ENCODE data around the gene EXOC2.

EXOC2 gene

DNA sequence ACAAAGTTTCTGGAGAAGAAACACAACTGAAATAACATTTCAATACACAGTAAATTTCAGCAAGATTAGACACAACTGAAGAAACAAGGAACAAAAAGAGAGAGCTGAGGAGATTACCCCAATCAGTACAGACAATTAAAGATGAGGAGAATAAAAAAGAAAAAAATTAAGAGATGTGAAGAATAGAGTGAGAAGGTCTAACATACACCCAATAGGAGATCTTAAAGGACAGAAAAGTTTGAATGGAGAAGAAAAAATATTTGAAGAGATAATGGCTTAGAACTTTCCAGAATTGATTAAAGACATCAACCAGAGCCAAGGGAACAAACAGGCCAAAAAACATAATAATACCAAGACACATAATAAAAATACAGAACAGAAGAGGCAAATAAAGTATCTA lies 152.4 kb downstream of the EXOC2 start:
- no peak for DNase-seq (ENCODE audit: low read depth in 2 of 3, low spot score in 2 of 3)

DNA sequence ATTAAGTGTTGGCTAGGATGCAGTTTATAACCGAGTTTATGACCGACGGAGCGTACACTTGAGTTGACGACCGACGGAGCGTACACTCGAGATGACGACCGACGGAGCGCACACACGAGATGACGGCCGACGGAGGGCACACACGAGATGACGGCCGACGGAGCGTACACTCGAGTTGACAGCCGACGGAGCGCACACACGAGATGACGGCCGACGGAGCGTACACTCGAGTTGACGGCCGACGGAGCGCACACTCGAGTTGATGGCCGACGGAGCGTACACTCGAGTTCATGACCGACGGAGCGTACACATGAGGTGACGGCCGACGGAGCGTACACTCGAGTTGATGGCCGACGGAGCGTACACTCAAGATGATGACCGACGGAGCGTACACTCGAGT lies 155.8 kb downstream of the EXOC2 start:
- no peak for DNase-seq (ENCODE audit: low read depth in 2 of 3, low spot score in 2 of 3)

DNA sequence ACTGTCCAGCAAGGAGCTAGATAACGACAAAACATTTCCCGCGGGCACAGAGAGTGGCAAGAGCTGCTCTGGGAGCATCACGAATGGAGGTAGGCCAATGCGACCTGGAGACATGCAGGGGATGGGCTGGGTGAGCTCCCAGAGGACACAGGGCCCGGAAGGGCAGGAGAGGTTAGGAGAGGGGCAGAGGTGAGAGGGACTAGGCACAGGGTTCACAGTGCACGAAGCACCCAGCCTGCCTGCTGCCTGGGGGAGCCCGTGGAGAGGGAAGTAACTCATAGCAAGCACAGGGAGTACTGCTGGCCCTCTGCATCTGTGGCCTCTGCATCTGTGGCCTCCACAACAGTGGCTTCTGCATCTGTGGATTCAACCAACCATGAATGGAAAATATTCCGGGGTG lies 162.5 kb downstream of the EXOC2 start:
- no peak for DNase-seq (ENCODE audit: low read depth in 2 of 3, low spot score in 2 of 3)

DNA sequence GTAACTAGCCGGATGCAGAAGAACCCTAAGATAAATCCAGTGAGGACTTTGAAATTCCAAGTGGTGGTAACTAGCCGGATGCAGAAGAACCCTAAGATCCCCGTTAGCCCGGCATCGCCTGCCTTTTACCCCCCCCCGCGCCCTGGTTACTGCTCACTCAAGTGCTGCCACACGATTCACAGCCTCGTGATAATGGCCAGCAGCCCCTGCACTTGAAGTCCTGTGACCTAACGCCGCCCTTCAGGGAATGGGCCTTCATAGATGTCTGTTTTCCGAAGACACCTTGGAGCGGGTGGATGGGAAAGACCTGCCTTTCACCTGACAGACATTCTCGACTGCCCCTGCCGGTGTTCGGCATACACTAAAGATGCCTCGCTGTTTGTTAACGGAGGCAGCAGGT lies 163.9 kb downstream of the EXOC2 start:
- DNase-seq (ENCODE audit: low read depth in 2 of 3, low spot score in 2 of 3): no peak

DNA sequence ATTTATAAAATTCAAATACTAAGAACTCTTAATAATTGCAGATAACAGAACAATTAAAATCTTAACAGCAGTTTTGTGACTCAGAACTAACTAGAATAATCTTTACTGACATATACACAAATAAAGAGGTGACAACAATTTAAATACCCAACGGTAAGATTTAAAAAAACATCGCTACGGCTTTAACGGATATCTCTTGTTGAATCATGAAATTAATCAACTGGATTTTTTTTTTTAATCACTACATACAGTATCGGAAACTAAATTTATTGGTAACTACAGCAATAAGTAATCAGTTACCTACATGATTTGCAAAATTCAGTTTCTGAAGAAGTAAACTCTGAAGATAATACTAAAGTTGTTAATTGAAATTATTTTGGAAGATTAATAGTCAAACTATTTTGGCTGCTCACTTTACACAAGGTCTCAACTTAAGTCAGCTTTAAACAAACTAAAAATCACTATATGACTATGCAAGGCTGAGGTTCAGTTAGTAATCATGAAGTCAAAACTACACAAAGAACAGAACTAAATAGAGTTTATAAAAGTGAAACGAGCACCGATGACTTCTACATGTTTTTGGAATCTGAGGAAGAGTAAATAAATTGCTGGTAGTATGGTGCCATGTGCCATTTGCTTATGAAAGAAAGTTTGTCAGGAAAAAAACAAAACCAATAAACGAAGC lies 164.8 kb downstream of the EXOC2 start:
- no peak for DNase-seq (ENCODE audit: low read depth in 2 of 3, low spot score in 2 of 3)

DNA sequence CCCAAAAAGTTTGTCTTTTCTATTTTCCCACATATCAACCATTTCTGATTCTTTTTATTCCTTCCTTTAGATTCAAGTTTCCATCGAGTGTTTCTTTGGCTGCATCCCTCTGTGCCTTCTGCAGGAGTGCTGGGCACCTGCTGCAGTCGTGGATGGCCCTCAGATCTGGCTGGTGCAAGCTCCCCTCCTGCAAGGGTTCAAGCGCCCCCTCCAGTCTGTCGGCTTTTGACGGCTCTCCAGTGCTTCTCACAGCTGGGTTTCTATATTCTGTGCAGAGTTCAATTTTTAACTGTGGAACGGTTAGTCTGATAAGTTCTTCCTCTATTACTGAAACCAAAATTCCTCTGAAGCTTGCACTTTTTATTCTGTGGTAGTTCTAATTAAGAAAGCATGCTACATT lies 168.1 kb downstream of the EXOC2 start:
- DNase-seq (ENCODE audit: low read depth in 2 of 3, low spot score in 2 of 3): no peak

DNA sequence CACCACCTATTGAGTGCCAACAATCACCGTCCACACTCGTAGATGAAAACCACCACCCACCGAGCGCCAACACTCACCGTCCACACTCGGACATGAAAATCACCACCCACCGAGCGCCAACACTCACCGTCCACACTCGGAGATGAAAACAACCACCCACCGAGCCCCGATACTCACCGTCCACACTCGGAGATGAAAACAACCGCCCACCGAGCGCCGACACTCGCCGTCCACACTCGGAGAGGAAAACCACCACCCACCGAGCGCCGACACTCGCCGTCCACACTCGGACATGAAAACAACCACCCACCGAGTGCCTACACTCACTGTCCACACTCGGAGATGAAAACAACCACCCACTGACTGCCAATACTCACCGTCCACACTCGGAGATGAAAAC lies 172.1 kb downstream of the EXOC2 start:
- DNase-seq (ENCODE audit: low read depth in 2 of 3, low spot score in 2 of 3): no peak

DNA sequence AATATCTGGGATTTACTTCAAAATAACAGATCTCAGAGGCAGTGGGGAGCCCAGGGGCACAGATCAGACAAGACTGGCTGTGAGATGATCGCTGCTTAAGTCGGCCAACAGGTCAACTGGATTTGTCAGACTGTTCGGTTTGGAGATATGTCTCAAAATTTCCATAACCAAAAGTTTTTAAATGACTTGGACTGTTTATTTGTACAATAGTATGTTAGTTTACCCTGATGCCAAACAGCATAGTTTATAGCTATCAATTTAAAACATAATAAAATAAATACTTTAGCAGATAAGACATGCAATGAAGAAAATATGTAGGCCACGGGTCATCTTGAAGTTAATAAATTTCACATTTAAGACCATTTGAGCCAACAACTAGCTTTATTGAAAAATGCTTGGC lies 174.7 kb downstream of the EXOC2 start:
- DNase-seq (ENCODE audit: low read depth in 2 of 3, low spot score in 2 of 3): no peak

DNA sequence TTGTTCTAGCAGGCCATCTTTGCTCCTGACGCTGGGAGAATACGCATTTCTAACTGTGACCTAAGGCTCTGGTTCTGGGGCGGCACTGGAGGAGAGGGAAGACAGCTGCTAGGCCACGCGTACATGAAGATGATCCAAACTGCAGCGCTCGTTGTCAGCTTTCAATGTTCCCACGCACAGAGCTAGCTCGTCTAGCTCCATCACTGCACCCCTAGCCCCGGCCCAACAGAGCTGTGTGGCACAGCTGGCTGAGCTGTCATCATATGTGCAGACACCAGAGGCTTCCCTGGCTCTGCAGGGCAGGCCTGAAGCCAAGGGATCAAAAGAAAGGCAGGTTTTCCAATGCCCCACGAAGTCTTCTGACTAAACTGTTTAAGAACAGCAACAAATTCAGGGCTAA lies 176.7 kb downstream of the EXOC2 start:
- no peak for DNase-seq (ENCODE audit: low read depth in 2 of 3, low spot score in 2 of 3)

DNA sequence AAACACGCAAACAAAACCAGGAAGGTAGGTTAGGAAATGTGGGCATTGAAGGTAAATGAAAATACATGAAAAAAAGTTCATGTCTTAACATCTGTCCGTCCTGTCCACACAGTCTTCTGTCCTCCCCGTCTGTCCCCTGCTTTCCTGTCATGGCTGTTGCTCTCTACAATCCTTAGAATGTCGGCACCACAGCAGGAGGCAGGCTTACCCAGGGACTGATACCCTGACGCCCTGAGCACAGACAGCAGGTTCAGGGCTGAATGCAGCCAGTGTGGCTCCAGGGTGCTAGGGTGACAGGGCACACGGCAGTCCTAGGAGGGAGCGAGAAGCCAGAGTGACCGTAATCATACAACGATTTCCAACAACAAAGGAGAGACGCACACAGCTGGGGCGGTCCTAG lies 177.7 kb downstream of the EXOC2 start:
- DNase-seq (ENCODE audit: low read depth in 2 of 3, low spot score in 2 of 3): no peak

DNA sequence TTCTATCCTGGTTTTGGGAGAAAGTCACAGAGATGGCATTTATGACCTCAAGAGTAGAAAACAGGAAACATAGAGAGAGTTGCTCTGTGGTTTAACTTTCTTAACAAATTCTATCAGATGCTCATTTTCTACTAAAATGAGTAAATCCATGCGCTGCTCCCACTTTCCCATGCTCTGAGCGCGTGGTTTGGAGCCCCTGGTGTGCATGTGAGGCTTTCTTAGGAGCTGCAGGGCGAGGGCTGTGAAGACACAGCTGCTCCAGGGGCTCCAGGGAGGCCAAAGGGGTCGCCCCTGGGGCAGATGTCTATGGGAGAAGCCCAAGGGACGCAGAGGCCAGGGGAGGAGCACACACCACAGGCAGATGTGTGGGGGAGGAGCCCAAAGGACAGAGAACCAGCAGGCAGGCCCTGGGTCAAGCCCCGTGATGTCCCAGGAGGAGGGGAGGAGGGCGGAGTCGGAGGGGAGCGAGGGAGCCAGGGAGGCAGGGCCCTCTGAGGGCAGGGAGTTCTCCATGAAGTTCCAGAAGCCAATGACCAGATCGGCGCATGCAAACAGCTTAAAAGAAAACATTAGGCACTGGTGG lies 178.5 kb downstream of the EXOC2 start:
- no peak for DNase-seq (ENCODE audit: low read depth in 2 of 3, low spot score in 2 of 3)

DNA sequence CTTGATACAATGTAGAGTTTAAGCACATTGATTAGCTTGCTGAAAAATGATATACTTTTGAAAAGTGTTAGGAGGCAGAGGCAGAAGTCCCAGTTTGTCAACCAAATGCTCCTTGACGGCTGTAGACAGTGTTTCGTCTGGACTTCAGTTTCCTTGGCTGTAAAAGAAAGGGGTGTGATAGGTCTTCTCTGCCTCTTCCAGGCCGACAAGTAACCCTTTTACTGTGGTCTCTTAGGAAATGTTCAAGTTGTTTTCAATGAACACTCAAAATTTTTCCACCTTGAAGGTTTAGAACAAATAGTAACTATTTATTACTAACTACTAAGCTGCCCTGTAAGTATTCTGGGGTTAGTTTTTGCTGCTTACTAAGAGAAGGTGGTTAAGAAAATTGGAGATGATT lies 179.0 kb downstream of the EXOC2 start:
- no peak for DNase-seq (ENCODE audit: low read depth in 2 of 3, low spot score in 2 of 3)

DNA sequence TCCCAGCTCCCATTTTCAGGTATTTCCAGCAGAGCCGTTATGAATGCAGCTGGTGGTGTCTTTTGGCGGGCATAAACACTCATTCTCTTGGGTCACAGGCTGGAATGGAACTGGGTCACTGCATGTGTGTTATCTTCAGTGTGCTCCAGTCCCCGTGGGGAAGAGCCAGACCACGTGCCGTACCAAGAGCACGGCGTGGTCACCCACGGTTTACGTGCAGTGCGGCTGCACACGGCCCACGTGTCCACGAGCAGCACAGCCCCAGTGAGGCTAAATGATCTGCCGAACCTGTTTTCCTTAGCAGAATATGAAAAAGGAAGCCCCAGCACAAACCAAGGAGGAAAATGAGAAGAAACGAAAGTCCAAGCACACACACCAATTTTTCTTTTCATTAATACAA lies 179.9 kb downstream of the EXOC2 start:
- DNase-seq (ENCODE audit: low read depth in 2 of 3, low spot score in 2 of 3): no peak

DNA sequence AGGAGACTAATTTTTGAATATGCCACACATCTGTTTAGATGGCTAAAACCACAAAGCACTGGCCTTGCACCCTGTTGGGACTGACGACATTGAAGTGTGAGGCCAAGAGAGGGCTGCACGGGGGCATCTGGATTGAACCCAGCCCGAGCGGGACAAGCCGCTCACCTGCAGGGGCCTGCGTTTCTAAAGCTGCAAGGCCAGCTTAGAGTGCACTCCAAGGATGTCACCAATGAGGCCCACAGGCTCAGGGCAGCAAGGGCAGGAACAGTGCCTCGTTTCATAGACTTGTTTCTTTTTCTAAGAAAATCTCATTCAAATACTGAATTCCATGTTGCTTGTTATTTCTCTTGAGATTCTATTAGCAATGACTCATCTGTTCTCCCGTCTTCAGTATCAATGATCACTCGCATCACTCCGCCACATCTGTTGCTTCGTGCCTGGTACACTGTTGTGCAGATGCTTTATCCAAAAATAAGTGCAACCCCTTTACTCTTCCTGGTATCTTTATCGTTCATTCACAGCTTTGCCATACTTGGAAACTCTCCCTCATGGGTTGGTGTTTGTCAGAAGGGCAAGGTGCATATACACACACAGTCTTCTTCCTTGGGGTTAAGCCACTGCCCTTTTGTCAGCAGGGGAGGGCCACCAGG lies 181.3 kb downstream of the EXOC2 start:
- no peak for DNase-seq (ENCODE audit: low read depth in 2 of 3, low spot score in 2 of 3)

DNA sequence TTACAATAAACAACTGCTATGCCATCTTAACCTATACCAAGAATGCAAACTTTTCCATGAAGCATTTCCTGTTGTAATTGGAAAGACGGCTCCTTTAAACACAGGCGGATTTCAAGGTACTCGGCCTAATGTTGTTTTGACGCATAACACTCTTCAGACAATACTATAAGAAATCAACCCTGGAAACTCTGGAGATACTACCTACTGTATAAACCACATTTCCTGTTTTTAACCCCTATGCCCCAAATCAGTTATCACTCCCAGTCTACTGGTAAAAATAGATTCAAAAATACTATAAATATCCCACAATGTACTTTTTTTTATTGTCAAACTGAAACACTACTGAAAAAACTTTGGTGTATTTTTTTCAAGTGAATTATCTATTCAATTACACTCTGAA lies 183.3 kb downstream of the EXOC2 start:
- DNase-seq (ENCODE audit: low read depth in 2 of 3, low spot score in 2 of 3): no peak

DNA sequence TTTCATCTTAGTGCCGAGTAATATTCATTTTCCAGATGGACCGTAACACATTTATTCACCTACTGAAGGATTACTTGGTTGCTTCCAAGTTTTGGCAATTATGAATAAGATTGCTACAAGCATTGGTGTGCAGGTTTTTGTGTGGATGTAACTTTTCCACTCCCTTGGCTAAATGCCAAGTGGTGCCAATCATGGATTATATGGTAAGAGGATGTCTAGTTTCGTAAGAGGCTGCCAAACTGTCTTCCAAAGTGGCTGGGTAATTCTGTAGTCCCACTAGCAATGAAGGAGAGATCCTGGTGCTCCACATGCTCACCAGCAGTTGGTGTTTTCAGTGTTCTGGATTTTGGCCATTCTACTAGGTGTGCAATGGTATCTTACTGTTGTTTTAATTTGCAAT lies 184.3 kb downstream of the EXOC2 start:
- no peak for DNase-seq (ENCODE audit: low read depth in 2 of 3, low spot score in 2 of 3)

DNA sequence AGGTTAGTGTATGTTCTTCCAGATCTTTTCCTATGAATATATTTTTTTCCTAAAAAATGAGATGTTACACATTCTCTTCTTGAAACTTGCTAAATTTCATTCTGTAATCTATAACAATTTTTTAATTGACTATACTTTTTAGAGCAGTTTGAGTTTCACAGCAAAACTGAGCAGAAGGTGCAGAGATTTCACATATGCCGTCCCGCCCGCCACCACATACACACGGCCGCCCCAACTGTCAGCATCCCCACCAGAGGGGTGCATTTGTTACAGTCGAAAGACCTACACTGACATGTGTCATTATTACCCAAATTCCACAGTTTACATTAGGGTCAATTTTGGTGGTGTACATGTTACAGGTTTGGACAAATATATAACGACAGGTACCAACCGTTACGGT lies 184.9 kb downstream of the EXOC2 start:
- no peak for DNase-seq (ENCODE audit: low read depth in 2 of 3, low spot score in 2 of 3)

DNA sequence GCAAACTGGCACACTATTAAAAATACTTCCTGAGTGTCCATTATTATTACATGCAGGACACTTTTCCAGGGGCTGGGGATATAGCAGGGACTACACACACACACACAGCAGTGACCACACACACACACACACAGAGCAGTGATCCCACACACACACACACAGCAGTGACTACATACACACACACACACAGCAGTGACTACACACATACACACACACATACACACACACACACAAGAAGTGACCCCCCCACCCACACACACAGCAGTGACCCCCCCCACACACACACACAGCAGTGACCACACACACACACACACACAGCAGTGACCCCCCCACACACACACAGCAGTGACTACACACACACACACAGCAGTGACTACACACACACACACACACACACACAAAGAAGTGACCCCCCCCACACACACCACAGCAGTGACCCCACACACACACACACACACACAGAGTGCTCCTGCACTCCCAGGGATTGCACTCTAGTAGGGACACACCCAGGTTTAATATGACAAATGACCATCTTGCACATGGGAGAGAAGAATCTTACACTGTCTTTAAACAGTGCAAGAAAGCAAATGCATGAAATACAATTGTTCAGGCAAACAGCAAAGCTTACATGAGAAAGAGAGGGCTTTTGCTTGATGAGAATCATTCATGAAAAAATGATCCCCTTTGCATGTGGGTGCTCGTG lies 185.9 kb downstream of the EXOC2 start:
- DNase-seq (ENCODE audit: low read depth in 2 of 3, low spot score in 2 of 3): no peak

DNA sequence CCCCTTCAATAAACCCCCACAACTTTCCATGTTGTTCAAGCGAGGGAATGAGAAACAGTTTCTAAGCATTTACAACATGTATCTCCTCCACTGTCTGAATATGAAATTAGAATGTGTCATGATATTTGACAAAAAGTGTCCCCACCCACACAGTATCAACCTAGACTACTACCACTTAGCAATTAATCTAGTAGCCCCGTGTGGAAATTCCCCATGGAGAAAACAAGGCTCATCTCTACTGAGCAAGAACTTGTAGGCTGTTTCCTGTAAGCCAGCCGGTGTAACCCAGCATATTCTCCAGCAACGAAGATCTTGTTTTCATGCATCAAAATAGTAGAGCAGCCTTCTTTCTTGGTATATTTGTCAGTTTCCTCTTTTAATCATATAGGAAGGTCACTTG lies 186.4 kb downstream of the EXOC2 start:
- DNase-seq (ENCODE audit: low read depth in 2 of 3, low spot score in 2 of 3): no peak

DNA sequence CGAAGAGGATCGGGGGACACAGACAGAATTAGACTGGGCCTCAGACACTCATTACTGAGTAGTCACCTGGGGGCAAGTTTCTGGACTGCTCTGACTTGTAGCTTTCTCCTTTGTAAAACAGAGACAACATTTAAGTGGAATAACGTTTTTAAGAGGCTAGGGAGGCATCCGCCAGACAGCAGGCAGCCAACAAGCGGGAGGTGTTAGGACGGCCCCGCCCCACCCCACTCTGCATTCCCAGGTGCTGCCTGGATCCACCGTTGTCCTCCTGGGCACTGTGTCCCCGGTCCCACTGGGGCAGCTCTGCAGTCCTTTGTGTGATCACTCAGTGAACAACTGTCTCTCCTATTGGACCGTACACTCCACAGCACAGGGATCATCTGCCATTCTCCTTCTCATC lies 187.6 kb downstream of the EXOC2 start:
- DNase-seq (ENCODE audit: low read depth in 2 of 3, low spot score in 2 of 3): no peak

DNA sequence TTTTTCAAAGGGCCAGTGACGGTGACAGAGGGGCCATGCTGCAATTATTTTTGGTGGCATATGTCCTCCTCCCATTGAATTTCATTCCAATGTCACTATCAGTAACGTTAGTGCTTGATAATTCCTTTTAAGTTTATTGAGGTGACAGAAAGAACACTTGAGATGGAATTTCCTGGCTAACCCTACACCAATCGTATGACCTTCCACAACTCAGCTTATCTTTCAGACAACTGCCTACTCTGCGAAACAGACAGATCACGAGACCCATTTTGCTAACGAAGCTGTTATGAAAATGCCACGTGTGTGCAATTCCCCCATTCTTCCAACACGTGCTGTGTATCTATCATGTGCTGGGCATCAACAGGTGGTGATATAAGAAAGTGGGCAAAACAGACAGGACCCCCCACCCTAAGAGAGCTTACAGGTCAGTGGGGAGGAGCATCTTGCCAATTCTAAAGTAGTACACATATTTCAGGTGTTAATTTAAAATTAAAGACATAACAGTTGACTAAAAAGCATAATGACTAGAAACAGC lies 188.4 kb downstream of the EXOC2 start:
- no peak for DNase-seq (ENCODE audit: low read depth in 2 of 3, low spot score in 2 of 3)
